GM10266 (cell line): Measurements from ENCODE around the gene COL11A1.
"Not testable (repeated sequence)": the region's sequence is repeated elsewhere in the genome, so short reads cannot be mapped to it uniquely, and the experiment has no call there.

Experiments
- DNase-seq: peaks from one replicate; pipeline ENCODE4 v3.0.0; 2012; ENCODE audit errors: extremely low spot score
- TF ChIP-seq, protein P1 (sequence below): IDR thresholded peaks from 2 replicates; pipeline ENCODE4 v1.5.1; 2012; ENCODE audit warnings: mild to moderate bottlenecking, low read depth; ENCODE audit not compliant: control insufficient read depth, insufficient read depth; ENCODE audit errors: missing control alignments

The COL11A1 gene

GRCh38 chr1:103129255-103129654, 20.9 kb upstream of the COL11A1 start:
- DNase-seq: no peak
- TF ChIP-seq, protein P1, sequence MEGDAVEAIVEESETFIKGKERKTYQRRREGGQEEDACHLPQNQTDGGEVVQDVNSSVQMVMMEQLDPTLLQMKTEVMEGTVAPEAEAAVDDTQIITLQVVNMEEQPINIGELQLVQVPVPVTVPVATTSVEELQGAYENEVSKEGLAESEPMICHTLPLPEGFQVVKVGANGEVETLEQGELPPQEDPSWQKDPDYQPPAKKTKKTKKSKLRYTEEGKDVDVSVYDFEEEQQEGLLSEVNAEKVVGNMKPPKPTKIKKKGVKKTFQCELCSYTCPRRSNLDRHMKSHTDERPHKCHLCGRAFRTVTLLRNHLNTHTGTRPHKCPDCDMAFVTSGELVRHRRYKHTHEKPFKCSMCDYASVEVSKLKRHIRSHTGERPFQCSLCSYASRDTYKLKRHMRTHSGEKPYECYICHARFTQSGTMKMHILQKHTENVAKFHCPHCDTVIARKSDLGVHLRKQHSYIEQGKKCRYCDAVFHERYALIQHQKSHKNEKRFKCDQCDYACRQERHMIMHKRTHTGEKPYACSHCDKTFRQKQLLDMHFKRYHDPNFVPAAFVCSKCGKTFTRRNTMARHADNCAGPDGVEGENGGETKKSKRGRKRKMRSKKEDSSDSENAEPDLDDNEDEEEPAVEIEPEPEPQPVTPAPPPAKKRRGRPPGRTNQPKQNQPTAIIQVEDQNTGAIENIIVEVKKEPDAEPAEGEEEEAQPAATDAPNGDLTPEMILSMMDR: no peak

- DNase-seq: not testable (repeated sequence)
Observed at GRCh38 chr1:103128256-103128655, 19.9 kb upstream of the COL11A1 start.

DNA sequence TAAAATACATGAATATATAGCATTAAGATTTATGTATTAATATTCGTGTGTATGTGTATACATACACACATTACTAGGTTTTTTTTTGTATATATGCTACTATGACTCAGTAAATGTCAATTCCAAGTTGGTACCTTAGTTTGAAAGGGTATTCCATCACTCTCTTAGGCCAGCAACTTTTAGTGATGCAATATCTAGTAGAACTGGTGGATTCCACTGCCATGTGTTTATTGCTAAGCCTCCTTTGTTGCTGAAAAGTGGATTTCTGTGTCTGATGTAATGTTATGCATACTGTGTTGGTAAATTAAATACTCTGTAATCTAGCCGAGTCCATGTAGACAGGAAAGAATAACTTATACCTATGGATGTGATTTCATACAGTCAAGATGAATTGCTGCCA, 16.9 kb upstream of the COL11A1 start:
- TF ChIP-seq, protein P1: no peak
- DNase-seq: no peak

- TF ChIP-seq, protein P1: no peak
- no peak for DNase-seq
Observed at GRCh38 chr1:103122983-103123720, 14.8 kb upstream of the COL11A1 start.

DNA sequence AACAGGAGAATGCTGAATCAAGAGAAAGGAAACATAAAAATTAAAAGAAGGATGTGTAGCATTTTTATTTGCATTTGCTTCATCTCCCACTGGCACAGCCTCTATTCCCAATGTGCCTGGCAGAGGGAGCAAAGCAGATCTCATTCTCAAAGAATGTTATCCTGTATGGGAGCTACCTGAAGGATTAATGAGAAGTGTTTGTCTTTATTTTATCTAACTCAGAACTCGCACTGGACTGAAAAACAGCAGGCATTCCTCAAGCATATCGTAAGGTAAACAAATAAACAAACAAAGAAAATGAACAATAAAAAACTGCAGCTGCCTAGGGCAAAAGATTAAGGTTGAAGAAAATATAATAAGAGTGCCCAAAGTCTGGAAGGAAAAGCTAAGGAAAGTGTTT, 12.7 kb upstream of the COL11A1 start:
- TF ChIP-seq, protein P1: no peak
- no peak for DNase-seq

GRCh38 chr1:103112546-103112945, 4.2 kb upstream of the COL11A1 start:
- no peak for DNase-seq
- TF ChIP-seq, protein P1: no peak

DNA sequence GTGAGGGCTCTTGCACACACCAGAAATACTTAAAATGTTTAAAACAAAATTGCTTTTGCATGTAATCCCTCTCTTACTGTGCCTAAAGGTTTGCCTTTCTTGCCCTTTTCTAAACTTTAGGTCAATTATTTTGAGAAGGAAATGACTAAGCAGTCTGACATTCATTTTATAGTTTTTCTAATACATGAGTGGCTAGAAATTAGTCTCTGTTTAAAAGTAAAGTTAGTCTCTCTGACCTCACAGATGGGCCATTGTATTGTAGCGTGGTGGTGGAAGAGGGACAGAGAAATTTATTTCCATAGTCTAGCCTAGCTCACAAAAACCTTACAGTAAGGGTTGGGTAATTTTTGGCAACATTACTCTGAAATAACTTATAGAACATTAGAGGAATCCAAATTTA, 3.6 kb upstream of the COL11A1 start:
- TF ChIP-seq, protein P1: no peak
- no peak for DNase-seq

GRCh38 chr1:103110701-103111100, 2.4 kb upstream of the COL11A1 start:
- DNase-seq: no peak
- TF ChIP-seq, protein P1: no peak
